ENCODE measurements around the gene MED12L.

MED12L gene

DNA sequence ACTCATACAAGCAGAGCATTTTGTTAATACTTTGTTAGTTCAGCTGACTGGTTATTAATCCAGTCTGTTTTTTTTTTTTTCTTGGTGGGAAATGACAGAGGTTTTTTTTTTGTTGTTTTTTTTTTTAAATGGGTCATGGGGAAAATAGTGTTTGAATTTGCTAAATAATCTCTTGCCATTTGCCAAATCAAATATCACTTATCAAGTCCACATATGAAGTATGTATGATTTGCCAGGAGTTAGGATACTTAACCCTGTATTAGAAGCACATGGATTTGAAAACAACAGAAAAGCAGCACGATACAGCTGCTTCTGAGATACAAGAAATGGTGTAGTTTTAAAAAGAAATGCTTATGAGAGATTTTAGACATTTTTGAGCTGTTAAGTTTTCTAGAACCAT lies 171.3 kb downstream of the MED12L start:
- no peak for DNase-seq (ENCODE audit: low spot score)

GRCh38 chr3:151259664-151260063 lies 174.2 kb downstream of the MED12L start:
- DNase-seq (ENCODE audit: low spot score) = no peak

DNA sequence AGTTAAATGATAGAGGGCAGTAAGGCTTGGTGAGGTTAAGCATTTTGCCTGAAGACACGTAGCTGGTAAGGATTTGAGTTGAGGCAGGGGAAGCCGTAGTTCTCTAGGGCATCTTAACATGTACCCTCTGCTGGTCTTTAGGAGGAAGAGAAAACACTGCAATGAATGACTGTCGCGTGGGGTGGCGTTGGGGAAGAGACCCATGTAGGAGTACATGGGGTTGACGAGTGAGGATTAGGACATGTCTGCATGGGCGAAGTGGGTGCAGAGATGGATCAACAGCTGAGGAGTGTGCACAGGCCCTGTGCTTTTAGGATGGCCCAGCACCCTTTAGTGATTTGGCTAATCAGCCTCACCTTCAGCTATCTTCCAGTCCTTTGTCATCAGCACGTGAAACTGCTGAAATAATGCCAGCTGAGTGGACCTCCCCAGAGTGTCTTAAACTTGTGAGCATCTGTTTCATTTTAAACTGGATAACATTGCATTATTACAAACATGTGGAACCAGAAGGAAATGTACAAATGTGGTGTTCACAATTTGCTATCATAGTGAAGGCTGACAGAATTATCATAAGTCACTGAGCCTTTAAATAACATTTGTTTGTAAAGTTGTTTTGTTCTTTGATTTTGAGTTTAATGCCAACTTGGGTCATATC lies 177.5 kb downstream of the MED12L start:
- no peak for DNase-seq (ENCODE audit: low spot score)

GRCh38 chr3:151264605-151265004 lies 179.1 kb downstream of the MED12L start:
- DNase-seq (ENCODE audit: low spot score) = no peak

DNA sequence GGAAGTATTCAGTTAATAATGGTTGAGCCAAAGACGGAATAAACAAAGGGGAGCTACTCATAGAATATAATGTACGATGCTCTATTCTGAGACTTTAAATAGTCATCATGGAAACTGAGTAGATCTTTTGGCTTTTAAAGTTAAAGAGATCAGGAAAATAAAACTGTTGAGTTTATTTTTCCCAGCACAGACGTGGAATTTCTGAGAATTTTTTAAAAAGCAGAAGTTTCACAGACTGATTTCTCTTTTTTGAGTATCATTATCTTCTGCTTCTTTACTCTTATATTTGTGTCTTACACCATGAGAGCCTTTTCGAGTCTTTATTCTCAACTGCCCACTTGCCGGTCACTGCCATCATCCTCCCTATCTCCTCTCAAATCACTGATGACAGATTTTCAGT lies 179.7 kb downstream of the MED12L start:
- DNase-seq (ENCODE audit: low spot score) = no peak

GRCh38 chr3:151265866-151266265 lies 180.4 kb downstream of the MED12L start:
- DNase-seq (ENCODE audit: low spot score) = no peak

GRCh38 chr3:151267066-151267465 lies 181.6 kb downstream of the MED12L start:
- no peak for DNase-seq (ENCODE audit: low spot score)

DNA sequence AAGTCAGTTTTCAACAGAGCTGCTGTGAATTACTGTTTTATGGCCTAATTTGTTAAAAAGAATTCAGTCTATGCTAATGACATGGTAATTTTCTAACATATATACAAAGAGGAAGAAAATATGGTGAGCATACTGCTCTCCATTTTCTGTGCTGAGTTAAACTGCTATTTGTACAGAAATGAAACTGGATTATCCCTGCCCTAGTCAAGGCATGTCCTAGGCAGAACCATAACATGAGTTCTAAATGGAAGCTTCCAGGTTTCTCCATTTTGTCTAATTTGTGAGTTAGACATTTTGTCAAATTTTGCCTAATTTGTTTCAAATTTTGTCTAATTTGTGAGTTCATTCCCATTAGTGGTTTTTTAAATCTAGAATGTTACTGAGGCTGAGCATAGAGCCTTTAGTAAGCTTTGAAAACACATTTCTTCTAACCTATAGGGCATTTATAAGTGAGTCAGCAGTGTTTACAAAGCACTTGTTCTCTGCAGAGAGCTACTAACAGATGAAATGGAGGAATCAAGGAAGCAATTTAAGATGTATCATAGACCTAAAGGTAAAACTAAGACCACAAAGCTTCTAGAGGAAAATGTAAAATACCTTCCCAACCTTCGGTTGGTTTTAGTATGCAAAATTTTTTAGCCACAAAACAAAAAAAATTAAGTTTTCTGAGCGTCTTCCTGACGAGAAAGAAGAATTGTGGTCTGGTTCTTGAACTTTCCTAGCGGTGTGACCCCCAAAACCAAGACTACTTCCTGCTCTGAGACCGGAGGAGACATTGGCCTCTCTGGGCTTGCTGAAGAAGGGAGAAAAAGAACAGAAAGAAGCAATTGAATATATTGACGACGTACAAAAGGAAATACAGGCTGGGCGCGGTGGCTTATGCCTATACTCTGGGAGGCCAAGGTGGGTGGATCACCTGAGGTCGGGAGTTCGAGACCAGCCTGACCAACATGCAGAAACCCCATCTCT lies 183.1 kb downstream of the MED12L start:
- no peak for DNase-seq (ENCODE audit: low spot score)

GRCh38 chr3:151269631-151270030 lies 184.2 kb downstream of the MED12L start:
- no peak for DNase-seq (ENCODE audit: low spot score)

GRCh38 chr3:151275091-151275490 lies 189.6 kb downstream of the MED12L start:
- no peak for DNase-seq (ENCODE audit: low spot score)

- DNase-seq (ENCODE audit: low spot score) = no peak
Observed at GRCh38 chr3:151276038-151276686, 190.7 kb downstream of the MED12L start.

- no peak for DNase-seq (ENCODE audit: low spot score)
Observed at GRCh38 chr3:151276687-151277042, 191.2 kb downstream of the MED12L start.

GRCh38 chr3:151278230-151278629 lies 192.8 kb downstream of the MED12L start, which contains the start of gene P2RY14:
TSS of gene P2RY14 (minus strand) at chr3:151278542. CDS start at chr3:151214316, 64,226 bp downstream.
- DNase-seq (ENCODE audit: low spot score) = no peak

DNA sequence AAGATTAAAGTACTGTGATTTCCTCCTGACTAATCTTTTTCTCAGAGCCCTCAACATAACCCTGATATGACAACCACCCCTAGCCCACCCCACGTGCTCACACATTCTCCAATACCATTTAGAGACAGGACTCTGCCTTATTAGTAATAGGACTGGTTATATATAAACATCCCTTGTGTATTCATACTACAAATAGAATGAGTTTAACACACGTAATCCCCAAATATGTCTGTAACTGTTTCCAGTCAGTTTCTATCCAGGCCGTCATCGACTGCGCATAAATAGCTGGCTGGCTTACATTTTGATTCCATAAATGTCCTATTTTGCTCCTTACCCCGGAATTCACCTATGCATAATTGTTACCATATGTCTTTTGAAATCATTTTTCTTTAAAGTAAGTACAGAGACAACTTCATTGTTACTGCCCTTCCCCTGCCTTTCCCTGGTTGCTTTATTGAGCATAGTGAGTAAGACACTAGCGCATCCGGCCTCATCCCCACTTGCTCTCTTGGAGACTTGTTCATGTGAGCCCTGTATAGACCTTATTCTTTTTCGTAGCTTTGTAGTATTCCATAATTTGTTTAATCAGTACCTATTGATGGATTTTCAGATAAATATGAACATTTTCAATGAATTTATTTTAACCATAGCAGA lies 196.3 kb downstream of the MED12L start:
- no peak for DNase-seq (ENCODE audit: low spot score)

- DNase-seq (ENCODE audit: low spot score) = peak; percentile 59
Observed at GRCh38 chr3:151282921-151283320, 197.5 kb downstream of the MED12L start.

DNA sequence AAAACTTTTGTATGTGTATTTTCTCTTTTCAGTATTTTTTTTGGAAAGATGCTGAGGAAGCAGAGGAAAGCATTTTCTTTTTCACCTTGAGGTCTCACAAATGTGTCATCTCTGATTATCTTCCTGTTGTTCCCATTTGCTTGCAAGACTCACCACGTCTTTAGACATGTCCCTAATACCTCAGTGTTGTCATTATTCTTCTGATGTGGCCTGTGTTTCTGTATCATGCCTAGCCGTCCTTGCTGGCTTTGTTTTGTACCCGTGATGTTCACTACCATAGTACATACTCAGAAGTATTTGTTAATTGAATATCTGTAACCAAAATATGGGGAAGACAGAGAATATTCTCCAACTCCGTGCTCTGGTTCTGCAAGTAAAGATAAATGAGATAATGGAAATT lies 197.9 kb downstream of the MED12L start:
- DNase-seq (ENCODE audit: low spot score) = no peak

DNA sequence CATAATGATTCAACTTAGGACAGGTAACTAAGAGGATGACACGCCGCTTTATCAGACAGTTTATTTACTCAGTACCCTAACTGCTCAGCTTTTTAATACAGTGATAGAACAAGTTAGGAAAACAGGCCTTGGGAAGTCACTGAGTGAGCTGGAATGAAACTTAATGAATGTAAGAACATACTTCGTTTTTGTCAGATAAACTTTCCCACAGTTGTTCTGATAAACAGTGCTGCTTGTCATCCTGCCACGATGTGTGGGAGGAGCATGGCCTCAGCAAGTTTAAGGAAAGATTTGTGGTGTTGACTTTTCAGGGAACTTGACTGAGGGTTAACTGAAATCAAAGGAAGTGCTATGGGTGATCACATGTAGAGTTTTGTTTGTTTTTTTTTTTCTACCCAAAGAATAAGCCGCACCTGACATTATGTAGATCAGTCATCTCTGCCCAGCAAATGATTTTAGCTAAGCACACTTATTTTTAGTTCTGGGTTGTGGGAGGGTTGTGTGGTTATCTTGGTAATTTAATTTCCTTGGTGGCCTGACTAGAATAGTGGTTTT lies 198.5 kb downstream of the MED12L start:
- no peak for DNase-seq (ENCODE audit: low spot score)

DNA sequence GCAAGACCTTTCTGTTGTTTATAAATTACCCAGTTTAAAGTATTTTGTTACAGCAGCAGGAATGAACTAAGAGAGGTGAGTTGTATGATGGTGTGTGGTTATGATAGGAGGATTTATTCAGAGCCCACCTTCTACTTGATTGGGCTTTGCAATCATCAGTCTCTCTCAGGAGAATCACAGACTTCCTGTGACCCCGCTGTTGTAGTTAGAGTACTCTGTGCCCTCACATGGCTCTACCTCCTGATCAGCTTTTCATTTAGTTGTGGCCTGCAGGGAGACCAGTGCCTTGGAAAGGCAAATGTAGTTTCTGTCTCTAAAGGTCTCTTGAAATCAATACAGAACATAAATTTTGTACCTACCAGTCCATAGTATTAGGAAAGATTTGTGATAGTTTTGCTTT lies 200.5 kb downstream of the MED12L start:
- DNase-seq (ENCODE audit: low spot score) = no peak

DNA sequence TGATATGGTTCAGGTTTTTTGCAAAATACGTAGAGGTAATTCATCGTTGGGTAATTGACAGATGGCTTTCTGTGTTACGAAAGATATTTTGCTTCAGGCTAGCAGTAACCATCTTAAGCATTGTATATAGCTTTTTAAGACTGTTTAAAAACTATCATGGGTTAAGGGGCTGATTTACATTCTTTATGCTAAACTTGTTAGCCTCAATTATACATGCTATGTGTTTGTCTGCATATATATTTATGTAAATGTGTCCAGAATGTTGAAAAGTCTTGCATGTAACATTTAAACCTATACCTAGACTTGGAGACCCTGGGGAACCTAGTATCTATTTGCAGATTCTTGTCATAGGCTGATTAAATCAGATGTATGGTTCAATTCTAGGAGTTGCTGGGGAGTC lies 204.0 kb downstream of the MED12L start:
- no peak for DNase-seq (ENCODE audit: low spot score)

- peak; percentile 16 for DNase-seq (ENCODE audit: low spot score)
Observed at GRCh38 chr3:151290673-151291072, 205.2 kb downstream of the MED12L start.

- DNase-seq (ENCODE audit: low spot score) = no peak
Observed at GRCh38 chr3:151293127-151293526, 207.7 kb downstream of the MED12L start.

DNA sequence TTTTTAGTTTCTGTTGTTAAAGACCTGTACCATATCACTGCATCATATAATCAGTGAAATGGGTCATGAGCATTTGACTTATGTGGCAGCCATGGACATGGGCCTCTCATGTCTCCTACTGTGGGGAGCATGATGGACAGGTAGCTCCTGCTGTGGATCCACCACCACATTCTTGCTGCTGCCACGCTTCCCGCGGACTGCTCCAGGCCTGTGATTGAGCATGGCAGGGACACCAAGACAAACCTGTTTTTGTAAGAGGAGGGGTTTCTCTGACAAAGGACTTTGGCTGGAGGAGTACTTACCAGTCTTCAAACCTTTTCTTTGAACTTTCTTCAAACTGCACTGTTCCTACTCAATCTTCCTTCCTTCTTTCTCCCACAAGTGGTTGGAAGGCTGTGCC lies 210.8 kb downstream of the MED12L start:
- no peak for DNase-seq (ENCODE audit: low spot score)

All from LoVo (cell line).